Endometrial microvascular endothelial cells (primary cell): Measurements from ENCODE around the gene SPCS2. TPM values are rescaled to one million over a fixed set of nuclear protein-coding genes. Genes with fewer than 3 reads are reported as not detected.
"Not testable (repeated sequence)": the region's sequence is repeated elsewhere in the genome, so short reads cannot be mapped to it uniquely, and the experiment has no call there.

ENCODE experiments used
- in situ Hi-C: cut with HindIII; loops from 2 replicates; pipeline ENCODE4 v1.10.0; 2017; ENCODE audit warnings: low sequenced_read_pairs, low pct_unique_long_range_greater_than_20kb; ENCODE audit errors: inconsistent ontology term
- total RNA-seq: library from RNA; depleted of rRNA; stranded (reverse); fragments of >200 nt; gene quantifications from one replicate; pipeline ENCODE4 v1.2.3, GENCODE V29; 2015; ENCODE audit errors: inconsistent ontology term

Gene SPCS2
- total RNA-seq, 1 donor from 2014 or later, result 33.7 TPM

DNA sequence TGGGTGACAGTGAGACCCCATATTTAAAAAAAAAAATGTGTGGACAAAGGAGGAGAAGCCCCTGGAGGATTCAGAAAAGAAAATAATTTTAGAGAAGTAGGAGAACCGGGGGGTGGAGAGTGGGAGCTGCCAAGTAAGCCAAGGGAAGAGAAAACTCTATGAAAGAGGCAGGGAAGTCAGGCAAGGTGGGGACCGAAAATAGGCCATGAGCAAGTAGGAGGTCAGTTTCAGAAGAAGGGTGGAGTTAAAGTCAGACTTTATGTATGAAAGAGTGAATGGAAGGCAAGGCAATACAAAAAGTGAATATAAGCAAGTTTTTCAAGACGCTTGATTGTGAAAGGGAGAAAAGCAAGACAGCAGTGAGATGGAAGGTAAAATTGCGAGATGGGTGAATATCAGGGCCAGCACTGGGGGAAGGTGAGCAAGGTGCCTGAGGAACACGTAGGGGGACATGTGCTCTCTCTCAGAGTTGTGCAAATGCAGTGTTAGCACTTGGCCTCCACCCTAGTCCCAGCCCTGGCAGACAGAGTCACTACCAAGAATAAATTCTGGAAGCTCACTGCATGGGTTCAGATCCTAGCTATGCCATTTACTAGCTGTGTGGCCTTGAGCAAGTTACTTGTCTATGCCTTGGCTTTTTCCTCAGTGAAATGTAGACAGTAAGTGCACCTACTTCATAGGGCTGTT, 6.8 kb upstream of the SPCS2 start:
- in situ Hi-C loops, result no loop called here

DNA sequence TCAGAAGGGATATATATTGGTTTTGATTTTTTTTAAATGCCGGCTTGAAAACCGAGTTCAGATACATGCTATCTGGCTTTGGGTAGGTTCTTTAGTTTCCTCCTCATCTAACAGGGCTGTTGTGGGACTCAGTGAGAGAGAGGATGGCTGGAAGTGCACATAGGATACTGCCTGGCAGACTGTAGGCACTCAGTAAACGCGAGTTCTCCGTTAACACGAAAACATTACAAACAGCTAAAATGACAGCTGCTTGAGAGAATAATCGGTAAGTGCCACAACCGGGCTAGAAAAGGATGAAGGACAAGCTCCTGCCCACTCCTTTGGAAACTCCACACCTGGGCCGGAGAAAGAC, 544 bp upstream of the SPCS2 start:
- in situ Hi-C loops, result no loop called here

GRCh38 chr11:74949753-74950137, 679 bp downstream of the SPCS2 start:
- in situ Hi-C loops, result no loop called here

GRCh38 chr11:74950374-74950969, 1.4 kb downstream of the SPCS2 start:
- in situ Hi-C loops, result no loop called here

- in situ Hi-C loops, result no loop called here
These were observed 2.2 kb downstream of the SPCS2 start for GRCh38 chr11:74951226-74951625.

- in situ Hi-C loops, result no loop called here
These were observed 3.7 kb downstream of the SPCS2 start for GRCh38 chr11:74952752-74953151.

- in situ Hi-C loops, result no loop called here
These were observed 4.4 kb downstream of the SPCS2 start for GRCh38 chr11:74953451-74953850.

DNA sequence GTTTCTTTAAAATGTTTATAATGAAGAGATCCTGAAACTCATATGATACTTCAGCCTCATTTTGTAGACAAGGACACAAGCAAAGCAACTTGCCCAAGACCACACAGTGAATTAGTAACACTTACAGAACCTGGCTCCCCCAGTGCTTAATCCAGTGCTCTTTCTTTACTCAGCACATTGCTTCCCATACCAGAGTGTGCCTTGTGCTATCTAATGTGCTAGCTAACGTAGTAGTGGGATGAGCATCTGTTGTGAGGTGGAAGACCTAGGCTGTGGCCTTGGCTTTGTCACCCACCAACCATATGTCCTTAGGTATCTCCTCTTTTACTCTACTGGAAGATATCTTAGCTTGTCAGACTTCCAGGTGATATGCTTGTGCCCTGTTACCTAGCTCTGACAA, 5.1 kb downstream of the SPCS2 start:
- in situ Hi-C loops, result no loop called here

- in situ Hi-C loops, result no loop called here
These were observed 7.4 kb downstream of the SPCS2 start for GRCh38 chr11:74956397-74957015.

DNA sequence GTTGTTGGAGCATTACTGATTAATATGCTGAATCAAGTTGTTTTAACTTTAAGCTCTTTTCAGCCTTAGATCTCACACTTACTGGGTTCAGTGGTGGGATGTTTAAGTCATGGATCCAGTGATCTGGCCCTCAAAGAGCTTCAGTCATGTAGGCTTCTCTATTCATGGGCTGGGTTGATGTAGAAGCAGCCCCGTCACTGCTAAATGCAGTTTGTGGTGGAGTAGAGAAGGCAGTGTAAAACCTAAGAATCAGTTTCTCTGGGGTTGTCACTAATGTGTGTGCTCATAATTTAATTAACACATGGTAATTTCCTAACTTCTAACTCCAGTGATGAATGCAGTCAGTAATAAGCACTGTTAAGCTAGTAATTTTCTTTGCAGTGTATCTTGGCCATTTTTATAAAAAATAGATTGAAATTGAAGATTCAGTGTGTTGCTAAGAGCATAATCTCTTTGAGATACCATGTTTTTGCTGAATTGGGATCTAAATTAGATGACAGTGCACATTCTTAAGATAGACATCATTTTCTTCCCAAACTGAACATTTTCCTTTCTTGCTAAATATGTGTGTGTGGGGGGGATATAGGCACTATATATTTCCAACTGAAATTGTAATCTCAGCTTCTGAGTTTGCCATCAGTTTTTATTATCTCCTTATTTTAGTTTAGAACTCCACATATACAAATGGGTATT, 9.0 kb downstream of the SPCS2 start:
- in situ Hi-C loops, result no loop called here

DNA sequence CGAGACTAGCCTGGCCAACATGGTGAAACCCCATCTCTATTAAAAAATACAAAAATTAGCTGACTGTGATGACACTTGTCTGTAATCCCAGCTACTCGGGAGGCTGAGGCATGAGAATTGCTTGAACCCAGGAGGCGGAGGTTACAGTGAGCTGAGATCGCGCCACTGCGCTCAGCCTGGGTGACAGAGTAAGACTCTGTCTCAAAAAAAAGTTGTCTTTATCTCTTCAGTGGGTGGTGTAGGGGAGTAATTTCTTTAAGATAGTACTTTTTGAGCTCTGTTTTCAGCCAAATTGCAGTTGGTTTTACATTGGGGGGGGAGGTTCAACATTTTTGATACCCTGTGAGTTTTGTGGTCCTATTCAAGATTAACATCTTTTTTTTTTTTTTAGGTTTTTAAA, 11.1 kb downstream of the SPCS2 start:
- in situ Hi-C loops, result not testable (repeated sequence)

- in situ Hi-C loops, result no loop called here
These were observed 17.6 kb downstream of the SPCS2 start for GRCh38 chr11:74966651-74967050.

DNA sequence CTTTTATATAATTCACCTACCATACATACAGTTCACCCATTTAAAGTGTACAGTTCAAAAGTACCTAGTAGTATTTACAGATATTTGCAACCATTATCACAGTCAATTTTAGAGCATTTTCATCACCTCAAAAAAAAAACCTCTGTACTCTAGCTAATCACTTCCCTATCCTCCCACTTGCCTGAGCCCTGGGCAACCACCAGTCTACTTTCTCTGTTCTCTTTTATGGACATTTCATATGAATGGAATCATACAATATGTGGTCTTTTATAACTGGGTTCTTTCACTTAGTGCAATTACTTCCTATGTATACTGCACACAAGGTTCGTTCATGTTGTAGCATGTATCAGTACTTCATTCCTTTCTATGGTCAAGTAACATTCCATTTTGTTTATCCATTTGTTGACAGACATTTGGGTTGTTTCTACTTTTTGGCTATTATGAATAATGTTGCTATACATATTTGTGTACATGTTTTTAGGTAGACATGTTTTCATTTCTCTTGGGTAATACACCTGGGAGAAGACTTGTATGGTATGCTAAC, 21.9 kb downstream of the SPCS2 start:
- in situ Hi-C loops, result no loop called here

- in situ Hi-C loops, result no loop called here
These were observed 22.4 kb downstream of the SPCS2 start for GRCh38 chr11:74971424-74971823.

GRCh38 chr11:74978041-74978440, 29.0 kb downstream of the SPCS2 start:
- in situ Hi-C loops, result no loop called here

GRCh38 chr11:74980634-74981033, 31.6 kb downstream of the SPCS2 start:
- in situ Hi-C loops, result no loop called here

GRCh38 chr11:74981888-74982287, 32.8 kb downstream of the SPCS2 start:
- in situ Hi-C loops, result no loop called here

GRCh38 chr11:74984070-74984469, 35.0 kb downstream of the SPCS2 start:
- in situ Hi-C loops, result no loop called here

DNA sequence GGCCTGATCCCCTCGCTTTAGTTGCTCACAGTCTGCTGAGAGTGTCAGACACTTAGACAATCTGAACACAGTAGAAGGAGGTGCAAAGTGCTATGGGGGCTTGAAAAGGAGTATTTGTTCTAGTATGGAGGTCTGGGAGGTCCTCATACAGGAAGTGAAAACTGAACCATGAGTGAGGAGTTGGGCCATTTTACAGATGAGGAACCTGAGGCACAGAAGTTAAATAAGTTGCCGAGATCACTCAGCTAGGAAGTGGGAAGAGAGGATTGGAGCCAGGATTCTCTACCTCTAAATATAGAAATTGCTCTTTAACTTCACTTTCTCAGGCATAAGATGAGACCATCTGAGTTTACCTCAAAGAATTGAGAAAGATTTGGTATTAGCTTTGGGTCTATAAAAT, 35.7 kb downstream of the SPCS2 start:
- in situ Hi-C loops, result no loop called here
